HepG2 (cell line): ENCODE data around the gene UBTF. TPM values are rescaled to one million over a fixed set of nuclear protein-coding genes. Genes with fewer than 3 reads are reported as not detected.

Experiments
- ATF7 ChIP-seq, 2 experiments: fragments of 450-650 bp in 1 of 2; sonication (generic) in 1 of 2; formaldehyde crosslinking in 1 of 2; IDR thresholded peaks; 2 replicates each; pipeline versions ENCODE4 v1.4.0 to v1.6.1; 2016 to 2020; ENCODE audit warnings: antibody characterized with exemption in 1 of 2, mild to moderate bottlenecking in 1 of 2, missing genetic modification reagents in 1 of 2
- GATAD1 ChIP-seq: IDR thresholded peaks from 2 replicates; pipeline ENCODE4 v1.6.1; 2016; ENCODE audit warnings: missing genetic modification reagents, missing compliant biosample characterization
- HMGXB3 ChIP-seq: sonication (generic); formaldehyde crosslinking; IDR thresholded peaks from 2 replicates; pipeline ENCODE4 v1.4.0; 2020; ENCODE audit warnings: missing genetic modification reagents, borderline replicate concordance
- NR3C1 ChIP-seq: sonication (generic); formaldehyde crosslinking; IDR thresholded peaks from 2 replicates; pipeline ENCODE4 v1.4.0; 2020; ENCODE audit warnings: missing genetic modification reagents
- PRPF4 ChIP-seq: fragments of 200-400 bp; formaldehyde crosslinking; IDR thresholded peaks from 2 replicates; pipeline ENCODE4 v1.6.1; 2016; ENCODE audit warnings: low read length, low read depth; ENCODE audit not compliant: poor library complexity, severe bottlenecking
- ZMYM3 ChIP-seq: sonication (generic); formaldehyde crosslinking; IDR thresholded peaks from 2 replicates; pipeline ENCODE4 v1.5.1; 2020; ENCODE audit warnings: mild to moderate bottlenecking, missing genetic modification reagents
- ZNF292 ChIP-seq: sonication (generic); formaldehyde crosslinking; IDR thresholded peaks from 2 replicates; pipeline ENCODE4 v1.8.1; 2022; ENCODE audit warnings: mild to moderate bottlenecking, low read depth, missing genetic modification reagents, borderline replicate concordance
- ZNF30 ChIP-seq: sonication (generic); formaldehyde crosslinking; IDR thresholded peaks from 2 replicates; pipeline ENCODE4 v1.5.0; 2020; ENCODE audit warnings: mild to moderate bottlenecking, missing genetic modification reagents
- ZNF350 ChIP-seq: sonication (generic); formaldehyde crosslinking; IDR thresholded peaks from 2 replicates; pipeline ENCODE4 v1.4.0; 2020; ENCODE audit warnings: mild to moderate bottlenecking, low read depth, missing genetic modification reagents, borderline replicate concordance
- ZNF605 ChIP-seq: sonication (generic); formaldehyde crosslinking; IDR thresholded peaks from 2 replicates; pipeline ENCODE4 v1.8.0; 2022; ENCODE audit warnings: mild to moderate bottlenecking, missing genetic modification reagents
- ZNF629 ChIP-seq: sonication (generic); formaldehyde crosslinking; conservative IDR thresholded peaks from 2 replicates; pipeline ENCODE4 v1.5.0; 2020; ENCODE audit warnings: missing genetic modification reagents
- ZNF652 ChIP-seq: IDR thresholded peaks from 2 replicates; pipeline ENCODE4 v1.6.1; 2016; ENCODE audit warnings: low read depth, borderline replicate concordance
- ZSCAN31 ChIP-seq: sonication (generic); formaldehyde crosslinking; IDR thresholded peaks from 2 replicates; pipeline ENCODE4 v1.5.0; 2020; ENCODE audit warnings: low read depth, mild to moderate bottlenecking, missing genetic modification reagents
- polyA plus RNA-seq, 8 experiments: library from polyadenylated mRNA; depleted of rRNA in 3 of 8; stranded (reverse) in 7 of 8; unstranded in 1 of 8; fragments of >200 nt; fragmentation: Illumina TruSeq in 4 of 8; extraction: Trizol in 4 of 8; gene quantifications; 2 replicates each; pipeline versions ENCODE4 v1.2.1 to v1.2.3, GENCODE V29; 2011 to 2016; ENCODE audit warnings: low read depth in 4 of 8, missing spikeins in 1 of 8, mixed read lengths in 1 of 8; ENCODE audit not compliant: insufficient read depth in 1 of 8
- total RNA-seq, 5 experiments: library from RNA; depleted of rRNA; stranded (reverse); fragments of >200 nt; fragmentation: Illumina TruSeq; extraction: Trizol; gene quantifications; 2 replicates each; pipeline ENCODE4 v1.2.3, GENCODE V29; 2016; ENCODE audit warnings: low read depth in 1 of 5
- TF ChIP-seq, protein P1 (sequence below): sonication (generic); formaldehyde crosslinking; IDR thresholded peaks from 2 replicates; pipeline ENCODE4 v1.5.0; 2020; ENCODE audit warnings: mild to moderate bottlenecking, missing genetic modification reagents, moderate library complexity
- TF ChIP-seq, protein P2 (sequence below): sonication (generic); formaldehyde crosslinking; IDR thresholded peaks from 2 replicates; pipeline ENCODE4 v1.4.0; 2020; ENCODE audit warnings: low read depth, missing genetic modification reagents

UBTF gene
- total and polyA plus RNA-seq, 2 of the 13 experiments (the other 11 are each of a cell fraction or from before 2014, with no cell fraction given) = 15.2 to 60.9 TPM

GRCh38 chr17:44266402-44267164 lies 47.1 kb upstream of the UBTF start (continued):
- no peak for TF ChIP-seq HMGXB3
- TF ChIP-seq ZMYM3 (CRISPR knock-in tag) = 0 out of 2 replicates have a peak, but pooled peaks have one; percentile 18
- no peak for TF ChIP-seq ZNF30 (CRISPR knock-in tag)
- TF ChIP-seq NR3C1 (CRISPR knock-in tag) = no peak
- TF ChIP-seq, protein P1, sequence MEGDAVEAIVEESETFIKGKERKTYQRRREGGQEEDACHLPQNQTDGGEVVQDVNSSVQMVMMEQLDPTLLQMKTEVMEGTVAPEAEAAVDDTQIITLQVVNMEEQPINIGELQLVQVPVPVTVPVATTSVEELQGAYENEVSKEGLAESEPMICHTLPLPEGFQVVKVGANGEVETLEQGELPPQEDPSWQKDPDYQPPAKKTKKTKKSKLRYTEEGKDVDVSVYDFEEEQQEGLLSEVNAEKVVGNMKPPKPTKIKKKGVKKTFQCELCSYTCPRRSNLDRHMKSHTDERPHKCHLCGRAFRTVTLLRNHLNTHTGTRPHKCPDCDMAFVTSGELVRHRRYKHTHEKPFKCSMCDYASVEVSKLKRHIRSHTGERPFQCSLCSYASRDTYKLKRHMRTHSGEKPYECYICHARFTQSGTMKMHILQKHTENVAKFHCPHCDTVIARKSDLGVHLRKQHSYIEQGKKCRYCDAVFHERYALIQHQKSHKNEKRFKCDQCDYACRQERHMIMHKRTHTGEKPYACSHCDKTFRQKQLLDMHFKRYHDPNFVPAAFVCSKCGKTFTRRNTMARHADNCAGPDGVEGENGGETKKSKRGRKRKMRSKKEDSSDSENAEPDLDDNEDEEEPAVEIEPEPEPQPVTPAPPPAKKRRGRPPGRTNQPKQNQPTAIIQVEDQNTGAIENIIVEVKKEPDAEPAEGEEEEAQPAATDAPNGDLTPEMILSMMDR = peak; percentile 52
- TF ChIP-seq PRPF4 = no peak
- TF ChIP-seq ZNF652 (CRISPR knock-in tag) = peak; percentile 15; the same call in 1 of the 2 replicates
- TF ChIP-seq, protein P2, sequence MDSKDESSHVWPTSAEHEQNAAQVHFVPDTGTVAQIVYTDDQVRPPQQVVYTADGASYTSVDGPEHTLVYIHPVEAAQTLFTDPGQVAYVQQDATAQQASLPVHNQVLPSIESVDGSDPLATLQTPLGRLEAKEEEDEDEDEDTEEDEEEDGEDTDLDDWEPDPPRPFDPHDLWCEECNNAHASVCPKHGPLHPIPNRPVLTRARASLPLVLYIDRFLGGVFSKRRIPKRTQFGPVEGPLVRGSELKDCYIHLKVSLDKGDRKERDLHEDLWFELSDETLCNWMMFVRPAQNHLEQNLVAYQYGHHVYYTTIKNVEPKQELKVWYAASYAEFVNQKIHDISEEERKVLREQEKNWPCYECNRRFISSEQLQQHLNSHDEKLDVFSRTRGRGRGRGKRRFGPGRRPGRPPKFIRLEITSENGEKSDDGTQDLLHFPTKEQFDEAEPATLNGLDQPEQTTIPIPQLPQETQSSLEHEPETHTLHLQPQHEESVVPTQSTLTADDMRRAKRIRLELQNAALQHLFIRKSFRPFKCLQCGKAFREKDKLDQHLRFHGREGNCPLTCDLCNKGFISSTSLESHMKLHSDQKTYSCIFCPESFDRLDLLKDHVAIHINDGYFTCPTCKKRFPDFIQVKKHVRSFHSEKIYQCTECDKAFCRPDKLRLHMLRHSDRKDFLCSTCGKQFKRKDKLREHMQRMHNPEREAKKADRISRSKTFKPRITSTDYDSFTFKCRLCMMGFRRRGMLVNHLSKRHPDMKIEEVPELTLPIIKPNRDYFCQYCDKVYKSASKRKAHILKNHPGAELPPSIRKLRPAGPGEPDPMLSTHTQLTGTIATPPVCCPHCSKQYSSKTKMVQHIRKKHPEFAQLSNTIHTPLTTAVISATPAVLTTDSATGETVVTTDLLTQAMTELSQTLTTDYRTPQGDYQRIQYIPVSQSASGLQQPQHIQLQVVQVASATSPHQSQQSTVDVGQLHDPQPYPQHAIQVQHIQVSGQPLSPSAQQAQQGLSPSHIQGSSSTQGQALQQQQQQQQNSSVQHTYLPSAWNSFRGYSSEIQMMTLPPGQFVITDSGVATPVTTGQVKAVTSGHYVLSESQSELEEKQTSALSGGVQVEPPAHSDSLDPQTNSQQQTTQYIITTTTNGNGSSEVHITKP = no peak
- 0 out of 2 replicates have a peak, but pooled peaks have one; percentile 33 for TF ChIP-seq ZNF605 (CRISPR knock-in tag)
- TF ChIP-seq ZNF292 = no peak
- TF ChIP-seq ZNF629 (CRISPR knock-in tag) = peak; percentile 84
- no peak for TF ChIP-seq ZNF350 (CRISPR knock-in tag)
- TF ChIP-seq ATF7 (IDR thresholded peaks at IDR 0.05) = no peak
- TF ChIP-seq ATF7 (CRISPR knock-in tag; IDR thresholded peaks at IDR 0.05) = no peak
- TF ChIP-seq GATAD1 (CRISPR knock-in tag) = no peak
- TF ChIP-seq ZSCAN31 (CRISPR knock-in tag) = no peak
- TF ChIP-seq, all 625 proteins: peak for 6
